ENCODE measurements around the gene GPC6. TPM values are rescaled to one million over a fixed set of nuclear protein-coding genes. Genes with fewer than 3 reads are reported as not detected.

Gene GPC6
- polyA plus RNA-seq, 1 of the 3 experiments (the other 2 are of a cell fraction): 6.7 TPM

DNA sequence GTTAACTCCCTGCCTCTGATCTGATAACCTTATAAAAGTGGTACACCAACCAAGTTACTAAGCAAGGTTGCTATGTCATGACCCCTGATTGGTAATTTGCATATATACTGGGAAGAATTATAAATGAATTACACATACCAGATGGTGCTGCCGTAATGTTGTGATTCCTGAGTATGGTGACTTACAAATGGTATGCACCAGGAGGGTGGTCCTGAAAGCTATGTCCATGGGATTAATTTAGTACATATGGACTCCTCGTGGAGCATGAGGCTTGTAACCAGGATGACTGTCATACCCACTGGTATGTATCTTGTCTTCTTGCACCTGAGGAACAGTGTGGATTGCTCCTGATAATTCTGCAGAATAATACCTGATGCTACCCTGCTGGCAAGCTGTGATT, 240.6 kb downstream of the GPC6 start:
- ChIA-PET POLR2A (no interaction called here), CTCF (no interaction called here)
- Histone ChIP-seq H3K4me3 (ENCODE audit: low read depth in 2 of 2, low read length in 1 of 2) (no peak overlapping the region), H3K4me2 (no peak overlapping the region), H4K20me1 (ENCODE audit: insufficient read depth) (no peaks in the 10 kb centered on the region), H3K4me1 (ENCODE audit: control insufficient read depth in 1 of 2, insufficient read depth in 2 of 2, low read depth in 1 of 2, low read length in 1 of 2) (peaks cover 0 to 7% of the 10 kb centered on the region in 2 experiments; a peak in 2 of 4 replicates), H3K9me3 (peaks cover 4% of the 10 kb centered on the region; the same call in 1 of the 2 replicates), H3F3A (replicated peaks; ENCODE audit: insufficient read depth) (no peaks in the 10 kb centered on the region), H3K27ac (ENCODE audit: low read depth in 2 of 2, low read length in 1 of 2) (no peak overlapping the region), H3K9ac (no peak overlapping the region), H3K36me3 (replicated peaks in 1 of 2; ENCODE audit: control insufficient read depth in 1 of 2, insufficient read depth in 2 of 2, low read length in 1 of 2) (no peaks in the 10 kb centered on the region), H3K27me3 (ENCODE audit: insufficient read depth) (no peaks in the 10 kb centered on the region), H2AFZ (ENCODE audit: low read depth) (no peak overlapping the region), H3K9me2 (no peaks in the 10 kb centered on the region), H3K79me2 (ENCODE audit: insufficient read depth) (no peaks in the 10 kb centered on the region)
- no peak for TF ChIP-seq JUND (IDR thresholded peaks at IDR 0.05)
- no peak for TF ChIP-seq RFX5 (IDR thresholded peaks at IDR 0.05; ENCODE audit: low read length)
- no peak for TF ChIP-seq EZH2phosphoT487 (IDR thresholded peaks at IDR 0.05; ENCODE audit: borderline replicate concordance, low read depth)
- TF ChIP-seq, protein P1, sequence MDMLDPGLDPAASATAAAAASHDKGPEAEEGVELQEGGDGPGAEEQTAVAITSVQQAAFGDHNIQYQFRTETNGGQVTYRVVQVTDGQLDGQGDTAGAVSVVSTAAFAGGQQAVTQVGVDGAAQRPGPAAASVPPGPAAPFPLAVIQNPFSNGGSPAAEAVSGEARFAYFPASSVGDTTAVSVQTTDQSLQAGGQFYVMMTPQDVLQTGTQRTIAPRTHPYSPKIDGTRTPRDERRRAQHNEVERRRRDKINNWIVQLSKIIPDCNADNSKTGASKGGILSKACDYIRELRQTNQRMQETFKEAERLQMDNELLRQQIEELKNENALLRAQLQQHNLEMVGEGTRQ (IDR thresholded peaks at IDR 0.05; ENCODE audit: borderline replicate concordance, low read depth, low read length): no peak
- no peak for TF ChIP-seq RCOR1 (IDR thresholded peaks at IDR 0.05; ENCODE audit: low read length)
- TF ChIP-seq, protein P2, sequence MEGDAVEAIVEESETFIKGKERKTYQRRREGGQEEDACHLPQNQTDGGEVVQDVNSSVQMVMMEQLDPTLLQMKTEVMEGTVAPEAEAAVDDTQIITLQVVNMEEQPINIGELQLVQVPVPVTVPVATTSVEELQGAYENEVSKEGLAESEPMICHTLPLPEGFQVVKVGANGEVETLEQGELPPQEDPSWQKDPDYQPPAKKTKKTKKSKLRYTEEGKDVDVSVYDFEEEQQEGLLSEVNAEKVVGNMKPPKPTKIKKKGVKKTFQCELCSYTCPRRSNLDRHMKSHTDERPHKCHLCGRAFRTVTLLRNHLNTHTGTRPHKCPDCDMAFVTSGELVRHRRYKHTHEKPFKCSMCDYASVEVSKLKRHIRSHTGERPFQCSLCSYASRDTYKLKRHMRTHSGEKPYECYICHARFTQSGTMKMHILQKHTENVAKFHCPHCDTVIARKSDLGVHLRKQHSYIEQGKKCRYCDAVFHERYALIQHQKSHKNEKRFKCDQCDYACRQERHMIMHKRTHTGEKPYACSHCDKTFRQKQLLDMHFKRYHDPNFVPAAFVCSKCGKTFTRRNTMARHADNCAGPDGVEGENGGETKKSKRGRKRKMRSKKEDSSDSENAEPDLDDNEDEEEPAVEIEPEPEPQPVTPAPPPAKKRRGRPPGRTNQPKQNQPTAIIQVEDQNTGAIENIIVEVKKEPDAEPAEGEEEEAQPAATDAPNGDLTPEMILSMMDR (IDR thresholded peaks at IDR 0.05): no peak
- no peak for TF ChIP-seq FOXJ3 (CRISPR knock-in tag; IDR thresholded peaks at IDR 0.05)
- WGBS (ENCODE audit: low lambda C conversion rate): 86% methylated on average over 2 of the region's 2 CpGs
- no peak for DNase-seq

DNA sequence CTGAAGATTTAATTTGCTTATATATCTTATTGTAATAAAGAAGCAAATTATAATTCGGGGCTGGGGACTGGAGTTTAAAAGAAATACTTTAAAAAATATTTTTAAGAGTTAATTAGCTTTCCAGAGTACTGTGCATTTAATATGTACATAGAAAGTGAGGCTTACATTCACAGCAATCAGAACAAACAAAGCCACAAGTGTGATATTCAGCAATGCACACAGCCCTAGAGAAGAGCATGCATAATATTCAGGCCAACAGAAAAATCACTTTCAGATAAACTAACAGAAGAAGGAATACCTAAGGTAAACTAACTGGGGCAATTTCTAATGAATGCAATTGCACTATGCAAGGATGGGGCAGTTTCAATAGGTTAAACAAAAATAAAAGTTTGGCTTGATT, 241.8 kb downstream of the GPC6 start:
- TF ChIP-seq POLR2AphosphoS5 (IDR thresholded peaks at IDR 0.05; ENCODE audit: low read depth, low read length): no peak
- TF ChIP-seq, protein P3, sequence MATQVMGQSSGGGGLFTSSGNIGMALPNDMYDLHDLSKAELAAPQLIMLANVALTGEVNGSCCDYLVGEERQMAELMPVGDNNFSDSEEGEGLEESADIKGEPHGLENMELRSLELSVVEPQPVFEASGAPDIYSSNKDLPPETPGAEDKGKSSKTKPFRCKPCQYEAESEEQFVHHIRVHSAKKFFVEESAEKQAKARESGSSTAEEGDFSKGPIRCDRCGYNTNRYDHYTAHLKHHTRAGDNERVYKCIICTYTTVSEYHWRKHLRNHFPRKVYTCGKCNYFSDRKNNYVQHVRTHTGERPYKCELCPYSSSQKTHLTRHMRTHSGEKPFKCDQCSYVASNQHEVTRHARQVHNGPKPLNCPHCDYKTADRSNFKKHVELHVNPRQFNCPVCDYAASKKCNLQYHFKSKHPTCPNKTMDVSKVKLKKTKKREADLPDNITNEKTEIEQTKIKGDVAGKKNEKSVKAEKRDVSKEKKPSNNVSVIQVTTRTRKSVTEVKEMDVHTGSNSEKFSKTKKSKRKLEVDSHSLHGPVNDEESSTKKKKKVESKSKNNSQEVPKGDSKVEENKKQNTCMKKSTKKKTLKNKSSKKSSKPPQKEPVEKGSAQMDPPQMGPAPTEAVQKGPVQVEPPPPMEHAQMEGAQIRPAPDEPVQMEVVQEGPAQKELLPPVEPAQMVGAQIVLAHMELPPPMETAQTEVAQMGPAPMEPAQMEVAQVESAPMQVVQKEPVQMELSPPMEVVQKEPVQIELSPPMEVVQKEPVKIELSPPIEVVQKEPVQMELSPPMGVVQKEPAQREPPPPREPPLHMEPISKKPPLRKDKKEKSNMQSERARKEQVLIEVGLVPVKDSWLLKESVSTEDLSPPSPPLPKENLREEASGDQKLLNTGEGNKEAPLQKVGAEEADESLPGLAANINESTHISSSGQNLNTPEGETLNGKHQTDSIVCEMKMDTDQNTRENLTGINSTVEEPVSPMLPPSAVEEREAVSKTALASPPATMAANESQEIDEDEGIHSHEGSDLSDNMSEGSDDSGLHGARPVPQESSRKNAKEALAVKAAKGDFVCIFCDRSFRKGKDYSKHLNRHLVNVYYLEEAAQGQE (IDR thresholded peaks at IDR 0.05; ENCODE audit: low read depth, low read length): no peak
- H3K4me2 ChIP-seq: no peak overlapping the region
- no peak overlapping the region for H3K9ac ChIP-seq
- CTCF ChIA-PET: no interaction called here
- no peaks in the 10 kb centered on the region for H3K9me2 ChIP-seq
- POLR2A ChIA-PET: no interaction called here
- no peak overlapping the region for H3K27ac ChIP-seq (ENCODE audit: low read depth in 2 of 2, low read length in 1 of 2)
- H3F3A ChIP-seq (replicated peaks; ENCODE audit: insufficient read depth): no peaks in the 10 kb centered on the region
- peaks cover 0 to under 1% of the 10 kb centered on the region in 2 experiments; a peak in 2 of 4 replicates for H3K4me1 ChIP-seq (ENCODE audit: control insufficient read depth in 1 of 2, insufficient read depth in 2 of 2, low read depth in 1 of 2, low read length in 1 of 2)
- H3K4me3 ChIP-seq (ENCODE audit: low read depth in 2 of 2, low read length in 1 of 2): no peak overlapping the region
- no peaks in the 10 kb centered on the region for H3K36me3 ChIP-seq (replicated peaks in 1 of 2; ENCODE audit: control insufficient read depth in 1 of 2, insufficient read depth in 2 of 2, low read length in 1 of 2)
- 32% methylated on average over 1 of the region's 1 CpG for whole genome bisulfite sequencing (ENCODE audit: low lambda C conversion rate)
- peaks cover 4% of the 10 kb centered on the region; the same call in 1 of the 2 replicates for H3K9me3 ChIP-seq
- no peaks in the 10 kb centered on the region for H3K27me3 ChIP-seq (ENCODE audit: insufficient read depth)
- H3K79me2 ChIP-seq (ENCODE audit: insufficient read depth): no peaks in the 10 kb centered on the region
- no peak overlapping the region for H2AFZ ChIP-seq (ENCODE audit: low read depth)
- DNase-seq: no peak
- H4K20me1 ChIP-seq (ENCODE audit: insufficient read depth): no peaks in the 10 kb centered on the region
